GM21786 (cell line): ENCODE data around the gene EIF4G1.

Experiments
- ATAC-seq: cut with Tn5 transposase; IDR thresholded peaks from one replicate; pipeline ENCODE4 v1.9.1; 2021; ENCODE audit not compliant: unreplicated experiment

The EIF4G1 gene

DNA sequence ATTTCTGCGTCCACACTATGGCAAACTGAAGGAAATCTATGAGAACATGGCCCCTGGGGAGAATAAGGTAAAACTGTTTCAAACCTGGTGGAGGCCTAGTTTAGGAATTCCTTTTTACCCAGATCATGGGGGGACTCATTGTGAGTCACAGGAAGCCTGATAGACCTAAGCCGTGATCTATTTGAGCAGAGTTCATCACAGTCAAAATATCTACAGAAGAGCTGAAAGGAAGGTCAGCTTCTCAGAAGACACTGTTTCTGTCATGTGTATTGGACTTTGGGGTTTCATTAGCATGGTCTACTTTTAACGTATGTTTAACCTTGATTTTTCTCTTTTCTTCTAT, 14.1 kb upstream of the EIF4G1 start:
- no peak for ATAC-seq

DNA sequence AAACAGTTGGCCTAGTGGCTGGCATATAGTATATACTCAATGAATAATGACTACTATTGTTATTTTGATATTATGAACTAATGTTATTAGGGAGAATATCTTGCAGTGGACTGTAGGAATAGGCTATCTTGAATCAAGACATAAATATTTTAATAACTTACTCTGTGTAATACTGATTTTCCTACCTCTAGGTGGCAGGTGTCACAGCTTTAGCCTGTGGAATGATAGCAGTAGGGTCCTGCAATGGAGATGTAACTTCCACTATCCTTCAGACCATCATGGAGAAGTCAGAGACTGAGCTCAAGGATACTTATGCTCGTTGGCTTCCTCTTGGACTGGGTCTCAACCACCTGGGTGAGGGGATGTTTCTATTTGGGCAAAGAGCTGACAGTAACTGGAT, 8.8 kb upstream of the EIF4G1 start:
- no peak for ATAC-seq

DNA sequence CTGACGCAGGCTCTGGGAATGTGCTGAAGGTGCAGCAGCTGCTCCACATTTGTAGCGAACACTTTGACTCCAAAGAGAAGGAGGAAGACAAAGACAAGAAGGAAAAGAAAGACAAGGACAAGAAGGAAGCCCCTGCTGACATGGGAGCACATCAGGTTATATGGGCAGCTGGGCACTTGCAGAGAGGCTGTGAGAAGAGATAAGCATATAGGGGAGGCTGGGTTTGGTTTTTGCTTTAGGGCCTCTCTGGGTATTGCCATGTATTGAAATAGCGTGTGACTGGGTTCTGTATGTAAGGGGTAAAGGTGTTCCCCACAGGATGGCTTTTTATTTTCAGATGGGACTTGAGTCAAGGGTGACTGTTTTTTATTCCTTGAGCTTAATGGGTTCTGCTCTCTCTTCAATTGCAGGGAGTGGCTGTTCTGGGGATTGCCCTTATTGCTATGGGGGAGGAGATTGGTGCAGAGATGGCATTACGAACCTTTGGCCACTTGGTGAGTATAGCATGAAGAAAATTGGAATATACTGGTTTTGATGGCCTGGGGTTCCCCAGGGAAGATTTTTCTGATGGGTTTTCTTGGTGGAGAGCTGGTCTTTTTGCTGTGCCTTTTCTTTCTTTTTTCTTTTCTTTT, 7.9 kb upstream of the EIF4G1 start:
- ATAC-seq, result no peak

DNA sequence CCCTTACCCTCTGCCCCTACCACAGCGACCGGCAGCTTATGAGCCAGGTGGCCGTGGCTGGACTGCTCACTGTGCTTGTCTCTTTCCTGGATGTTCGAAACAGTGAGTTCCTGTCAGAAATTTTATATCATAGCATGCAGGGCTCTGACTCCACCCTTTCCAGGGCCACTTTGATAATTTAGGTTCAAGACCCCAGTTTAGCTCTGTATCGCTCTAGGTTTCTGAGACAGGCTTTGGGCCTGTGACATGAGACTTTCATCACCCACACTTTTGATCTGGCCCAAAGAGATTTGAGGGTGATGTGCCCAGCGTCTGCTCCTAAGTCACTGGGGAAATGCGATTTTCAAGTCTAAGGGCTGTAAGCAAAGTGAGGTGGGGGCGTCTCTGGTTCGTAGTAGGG, 6.5 kb upstream of the EIF4G1 start:
- no peak for ATAC-seq

DNA sequence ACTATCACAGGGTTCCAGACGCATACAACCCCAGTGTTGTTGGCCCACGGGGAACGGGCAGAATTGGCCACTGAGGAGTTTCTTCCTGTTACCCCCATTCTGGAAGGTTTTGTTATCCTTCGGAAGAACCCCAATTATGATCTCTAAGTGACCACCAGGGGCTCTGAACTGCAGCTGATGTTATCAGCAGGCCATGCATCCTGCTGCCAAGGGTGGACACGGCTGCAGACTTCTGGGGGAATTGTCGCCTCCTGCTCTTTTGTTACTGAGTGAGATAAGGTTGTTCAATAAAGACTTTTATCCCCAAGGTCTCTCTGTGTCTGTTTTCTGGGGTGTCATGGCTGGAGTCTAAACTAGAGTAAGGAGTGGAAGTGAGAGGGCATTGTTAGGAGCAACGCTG, 5.7 kb upstream of the EIF4G1 start:
- ATAC-seq, result no peak

DNA sequence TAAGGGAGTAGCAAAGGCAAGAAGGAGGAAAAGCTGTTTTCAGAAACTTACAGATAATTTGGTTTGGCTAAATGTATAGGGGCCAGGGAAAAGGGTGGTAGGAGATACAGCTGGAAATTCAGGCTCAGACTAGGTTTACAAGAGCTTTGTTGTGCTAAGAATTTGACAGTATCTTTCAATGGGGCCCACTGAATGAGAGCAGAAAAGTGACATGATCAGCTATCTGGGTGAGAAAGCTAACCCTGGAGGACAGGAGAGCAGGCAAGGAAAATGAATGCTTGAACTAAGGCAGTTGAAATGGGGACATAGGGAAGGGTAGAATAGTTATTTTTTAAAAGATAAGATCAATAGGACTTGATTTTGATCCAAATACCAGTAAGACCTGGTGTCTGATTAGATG, 2.8 kb upstream of the EIF4G1 start:
- ATAC-seq, result no peak

DNA sequence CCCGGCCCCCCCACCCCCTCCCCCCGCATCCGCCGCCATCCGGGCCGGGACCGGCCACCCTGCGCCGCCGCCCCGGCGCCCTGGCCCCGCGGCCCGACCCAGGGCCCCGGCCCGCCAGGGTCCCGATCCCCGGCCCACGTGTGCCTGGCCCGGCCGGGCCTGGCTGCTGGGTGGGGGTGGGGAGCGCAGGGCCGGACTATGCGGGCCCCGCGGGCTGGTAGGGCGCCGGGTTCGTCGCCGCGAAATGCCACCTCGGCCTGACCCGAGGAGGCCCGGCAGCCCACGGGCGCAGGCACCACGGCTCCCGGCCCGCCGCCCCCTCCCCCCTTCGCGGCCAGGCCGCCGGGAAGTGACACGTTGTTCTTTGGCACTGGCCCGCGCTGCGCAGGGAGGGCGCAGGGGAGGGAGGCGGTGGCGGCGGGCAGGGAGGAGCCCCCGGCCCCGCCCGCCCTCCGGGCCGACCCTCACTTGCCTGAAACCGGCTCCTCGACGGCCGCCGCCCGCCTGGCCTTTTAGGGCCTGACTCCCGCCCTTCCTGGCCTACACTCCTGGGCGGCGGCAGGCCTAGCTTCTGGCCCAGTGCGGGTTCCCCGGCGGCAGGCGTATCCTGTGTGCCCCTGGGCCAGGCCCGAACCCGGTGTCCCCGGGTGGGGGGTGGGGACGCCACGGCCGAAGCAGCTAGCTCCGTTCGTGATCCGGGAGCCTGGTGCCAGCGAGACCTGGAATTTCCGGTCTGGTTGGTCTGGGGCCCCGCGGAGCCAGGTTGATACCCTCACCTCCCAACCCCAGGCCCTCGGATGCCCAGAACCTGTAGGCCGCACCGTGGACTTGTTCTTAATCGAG, 515 bp downstream of the EIF4G1 start:
- peak; percentile 30 for ATAC-seq

DNA sequence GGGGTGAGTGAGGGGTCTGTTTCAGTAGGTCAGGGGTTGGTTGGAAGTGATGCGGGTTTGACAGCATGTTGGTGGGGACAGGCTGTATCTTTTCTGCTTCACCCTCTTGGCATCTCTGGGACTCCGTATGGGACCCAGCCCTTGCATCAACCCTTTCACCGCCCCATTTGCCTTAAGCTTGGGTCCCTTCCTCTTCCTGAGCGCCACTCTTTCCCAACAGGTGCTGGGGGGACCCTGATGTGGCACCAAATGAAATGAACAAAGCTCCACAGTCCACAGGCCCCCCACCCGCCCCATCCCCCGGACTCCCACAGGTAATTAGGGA, 1.1 kb downstream of the EIF4G1 start:
- ATAC-seq, result peak; percentile 12

DNA sequence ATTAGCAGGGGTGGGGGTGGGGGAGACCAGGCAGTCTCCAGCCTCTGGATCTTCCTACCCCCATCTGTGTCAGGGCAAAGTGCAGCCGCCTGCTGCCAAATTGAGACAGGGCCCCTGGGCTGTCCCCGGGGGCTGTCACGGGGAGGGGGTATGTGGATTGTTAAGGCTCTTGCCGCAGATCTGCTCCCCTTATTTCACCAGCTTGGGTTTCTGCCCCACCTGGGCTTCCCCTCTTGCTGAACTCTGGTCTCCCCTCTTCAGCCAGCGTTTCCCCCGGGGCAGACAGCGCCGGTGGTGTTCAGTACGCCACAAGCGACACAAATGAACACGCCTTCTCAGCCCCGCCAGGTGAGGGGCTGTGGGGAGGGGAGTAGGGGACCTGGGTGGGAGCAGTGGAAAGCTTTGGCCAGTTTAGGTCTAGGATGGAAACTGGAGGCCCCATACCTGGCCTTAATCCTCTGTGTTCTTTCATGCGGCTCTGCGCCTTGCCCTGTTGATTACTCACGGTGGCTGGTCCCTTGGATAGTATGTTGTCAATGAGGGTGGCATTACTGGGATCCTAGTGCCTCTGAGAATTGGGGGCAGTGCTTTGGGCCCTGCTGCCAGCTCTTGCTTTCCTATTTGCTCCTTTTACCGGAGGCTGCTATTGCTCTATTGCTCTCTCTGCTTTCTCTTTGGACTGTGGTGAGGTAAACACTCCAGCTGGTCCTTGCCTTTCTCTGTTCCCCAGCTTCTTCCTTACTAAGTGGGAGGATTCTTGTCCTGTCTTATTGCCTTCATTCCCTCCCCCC, 1.7 kb downstream of the EIF4G1 start:
- no peak for ATAC-seq

DNA sequence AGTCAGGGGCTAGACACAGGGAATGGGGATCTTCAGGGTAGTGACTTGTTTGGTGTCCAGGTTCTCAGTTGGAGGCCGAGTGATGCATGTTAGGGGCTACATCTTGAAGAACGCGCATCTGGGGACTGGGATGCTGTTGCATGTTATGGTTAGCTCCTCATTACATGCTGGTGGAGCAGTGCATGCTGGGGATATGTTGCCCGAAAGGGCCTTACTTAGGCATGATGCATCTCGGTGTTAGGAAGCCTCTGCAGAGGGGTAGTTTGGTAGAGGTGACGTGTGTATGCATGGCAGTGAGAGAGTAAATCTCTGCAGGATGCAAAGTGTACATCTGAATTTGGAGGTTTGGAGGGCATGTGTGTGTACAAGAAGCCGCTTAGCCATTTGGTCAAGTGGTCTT, 2.4 kb downstream of the EIF4G1 start:
- no peak for ATAC-seq

DNA sequence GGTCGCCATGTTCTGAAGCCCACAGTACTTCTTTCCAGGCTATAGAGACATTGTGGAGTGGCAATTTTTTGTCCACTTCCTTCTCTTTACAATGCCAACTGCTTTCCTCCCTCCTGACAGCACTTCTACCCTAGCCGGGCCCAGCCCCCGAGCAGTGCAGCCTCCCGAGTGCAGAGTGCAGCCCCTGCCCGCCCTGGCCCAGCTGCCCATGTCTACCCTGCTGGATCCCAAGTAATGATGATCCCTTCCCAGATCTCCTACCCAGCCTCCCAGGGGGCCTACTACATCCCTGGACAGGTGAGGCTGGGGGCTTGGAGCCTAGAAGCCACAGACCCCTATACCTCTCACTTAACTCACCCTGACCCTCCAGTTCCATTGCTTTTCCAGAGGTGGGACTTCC, 2.8 kb downstream of the EIF4G1 start:
- ATAC-seq, result no peak

DNA sequence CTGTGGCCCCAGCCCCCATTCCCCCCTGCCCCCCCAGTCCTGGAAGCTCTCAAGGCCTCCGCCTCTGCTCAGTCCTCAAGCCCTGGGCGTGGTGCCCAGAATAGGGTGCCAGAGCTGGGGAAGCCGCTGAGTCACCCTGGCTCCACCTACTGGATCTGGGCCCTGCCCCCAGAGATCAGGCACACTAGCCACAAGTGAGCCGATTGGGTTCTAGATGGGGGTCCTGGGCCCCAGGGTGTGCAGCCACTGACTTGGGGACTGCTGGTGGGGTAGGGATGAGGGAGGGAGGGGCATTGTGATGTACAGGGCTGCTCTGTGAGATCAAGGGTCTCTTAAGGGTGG, 5.7 kb downstream of the EIF4G1 start:
- ATAC-seq, result no peak

DNA sequence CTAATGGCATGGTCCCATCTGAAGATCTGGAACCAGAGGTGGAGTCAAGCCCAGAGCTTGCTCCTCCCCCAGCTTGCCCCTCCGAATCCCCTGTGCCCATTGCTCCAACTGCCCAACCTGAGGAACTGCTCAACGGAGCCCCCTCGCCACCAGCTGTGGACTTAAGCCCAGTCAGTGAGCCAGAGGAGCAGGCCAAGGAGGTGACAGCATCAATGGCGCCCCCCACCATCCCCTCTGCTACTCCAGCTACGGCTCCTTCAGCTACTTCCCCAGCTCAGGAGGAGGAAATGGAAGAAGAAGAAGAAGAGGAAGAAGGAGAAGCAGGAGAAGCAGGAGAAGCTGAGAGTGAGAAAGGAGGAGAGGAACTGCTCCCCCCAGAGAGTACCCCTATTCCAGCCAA, 7.3 kb downstream of the EIF4G1 start:
- ATAC-seq, result no peak

DNA sequence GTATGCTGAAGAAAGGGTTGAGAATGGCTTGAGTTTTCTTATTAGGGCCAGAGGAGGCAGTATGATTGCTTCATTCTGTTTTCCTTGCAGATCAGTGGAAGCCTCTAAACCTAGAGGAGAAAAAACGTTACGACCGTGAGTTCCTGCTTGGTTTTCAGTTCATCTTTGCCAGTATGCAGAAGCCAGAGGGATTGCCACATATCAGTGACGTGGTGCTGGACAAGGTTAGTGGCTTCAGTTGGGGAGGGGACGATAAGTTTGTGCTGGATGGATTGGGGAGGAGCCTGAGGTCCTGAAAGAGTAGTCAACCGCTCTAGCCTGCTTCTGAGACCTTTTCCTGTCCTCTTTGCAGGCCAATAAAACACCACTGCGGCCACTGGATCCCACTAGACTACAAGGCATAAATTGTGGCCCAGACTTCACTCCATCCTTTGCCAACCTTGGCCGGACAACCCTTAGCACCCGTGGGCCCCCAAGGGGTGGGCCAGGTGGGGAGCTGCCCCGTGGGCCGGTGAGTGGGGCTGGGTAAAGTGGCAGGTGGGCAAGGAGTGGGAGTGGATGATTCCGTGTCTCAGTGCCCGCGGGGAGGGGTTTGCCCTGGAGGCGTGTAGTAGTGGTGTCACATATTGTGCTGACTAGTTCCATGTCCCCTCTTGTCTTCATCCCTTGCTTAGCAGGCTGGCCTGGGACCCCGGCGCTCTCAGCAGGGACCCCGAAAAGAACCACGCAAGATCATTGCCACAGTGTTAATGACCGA, 8.5 kb downstream of the EIF4G1 start:
- ATAC-seq, result no peak

DNA sequence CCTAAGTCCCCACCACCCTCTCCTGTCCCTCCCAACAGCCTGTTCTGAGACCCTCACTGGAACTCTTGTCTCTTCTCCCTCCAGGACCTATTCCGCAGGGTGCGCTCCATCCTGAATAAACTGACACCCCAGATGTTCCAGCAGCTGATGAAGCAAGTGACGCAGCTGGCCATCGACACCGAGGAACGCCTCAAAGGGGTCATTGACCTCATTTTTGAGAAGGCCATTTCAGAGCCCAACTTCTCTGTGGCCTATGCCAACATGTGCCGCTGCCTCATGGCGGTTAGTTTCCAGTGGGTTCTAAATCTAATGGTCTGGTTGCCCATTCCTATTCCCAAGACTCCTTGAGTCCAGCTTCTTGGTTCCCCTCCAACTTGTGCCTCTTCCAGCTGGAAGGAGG, 9.3 kb downstream of the EIF4G1 start:
- ATAC-seq, result no peak

DNA sequence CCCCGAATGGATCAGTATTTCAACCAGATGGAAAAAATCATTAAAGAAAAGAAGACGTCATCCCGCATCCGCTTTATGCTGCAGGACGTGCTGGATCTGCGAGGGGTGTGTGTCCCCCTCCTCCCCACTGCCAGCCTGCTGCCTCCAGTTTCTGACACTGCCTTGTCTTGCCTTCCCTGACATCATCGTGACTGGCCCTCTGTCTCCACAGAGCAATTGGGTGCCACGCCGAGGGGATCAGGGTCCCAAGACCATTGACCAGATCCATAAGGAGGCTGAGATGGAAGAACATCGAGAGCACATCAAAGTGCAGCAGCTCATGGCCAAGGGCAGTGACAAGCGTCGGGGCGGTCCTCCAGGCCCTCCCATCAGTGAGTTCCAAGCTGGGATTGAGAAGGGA, 10.9 kb downstream of the EIF4G1 start:
- ATAC-seq, result no peak

DNA sequence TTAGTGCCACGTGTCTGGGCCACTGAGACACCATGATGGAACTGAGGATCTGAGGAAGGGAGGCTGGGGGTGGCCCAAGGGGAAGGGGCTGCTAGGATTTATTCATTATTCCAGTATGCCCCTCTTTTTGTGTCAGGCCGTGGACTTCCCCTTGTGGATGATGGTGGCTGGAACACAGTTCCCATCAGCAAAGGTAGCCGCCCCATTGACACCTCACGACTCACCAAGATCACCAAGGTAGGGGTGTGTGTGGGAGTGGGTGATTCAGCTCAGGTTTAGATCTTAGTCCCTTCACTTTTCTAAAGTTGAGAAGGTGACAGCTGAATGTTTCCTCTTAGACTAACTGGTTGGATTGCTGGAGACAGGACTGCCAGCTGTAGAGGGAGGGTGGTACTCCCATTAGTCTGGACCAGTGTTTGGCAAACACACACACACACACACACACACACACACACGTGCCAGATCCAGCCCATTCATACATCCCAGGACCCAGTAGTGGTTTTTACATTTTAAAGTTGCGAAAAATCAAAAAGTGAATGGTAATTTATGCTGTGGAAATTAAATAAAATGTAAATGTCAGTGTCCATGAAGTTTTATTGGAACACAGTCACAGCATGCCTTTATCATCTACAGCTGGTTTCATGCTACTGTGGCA, 11.4 kb downstream of the EIF4G1 start:
- no peak for ATAC-seq

DNA sequence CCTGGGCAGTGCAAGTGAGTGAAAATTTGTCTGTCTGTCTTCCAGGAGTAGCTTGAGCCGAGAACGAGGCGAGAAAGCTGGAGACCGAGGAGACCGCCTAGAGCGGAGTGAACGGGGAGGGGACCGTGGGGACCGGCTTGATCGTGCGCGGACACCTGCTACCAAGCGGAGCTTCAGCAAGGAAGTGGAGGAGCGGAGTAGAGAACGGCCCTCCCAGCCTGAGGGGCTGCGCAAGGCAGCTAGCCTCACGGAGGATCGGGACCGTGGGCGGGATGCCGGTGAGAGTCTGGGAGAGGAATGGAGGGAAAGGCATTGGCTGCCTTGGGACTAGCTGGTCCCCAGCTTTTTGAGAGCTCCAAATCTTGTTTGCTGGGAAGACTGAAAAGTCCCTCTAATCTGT, 12.8 kb downstream of the EIF4G1 start:
- no peak for ATAC-seq

DNA sequence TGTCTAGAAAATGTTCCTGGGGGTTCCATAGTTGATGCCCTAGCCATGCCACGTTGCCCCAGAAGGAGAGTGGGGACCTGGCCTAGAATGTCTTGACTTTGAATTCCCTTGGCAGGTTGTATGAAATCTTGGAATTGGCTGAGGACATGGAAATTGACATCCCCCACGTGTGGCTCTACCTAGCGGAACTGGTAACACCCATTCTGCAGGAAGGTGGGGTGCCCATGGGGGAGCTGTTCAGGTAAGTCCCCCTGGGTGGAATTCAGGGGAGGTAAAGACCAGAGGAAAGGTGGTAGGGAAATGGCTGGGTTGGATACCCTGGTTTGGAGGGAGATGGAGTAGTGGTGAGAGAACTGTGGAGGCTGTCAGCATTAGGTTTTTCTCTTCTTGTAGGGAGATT, 14.1 kb downstream of the EIF4G1 start:
- no peak for ATAC-seq

DNA sequence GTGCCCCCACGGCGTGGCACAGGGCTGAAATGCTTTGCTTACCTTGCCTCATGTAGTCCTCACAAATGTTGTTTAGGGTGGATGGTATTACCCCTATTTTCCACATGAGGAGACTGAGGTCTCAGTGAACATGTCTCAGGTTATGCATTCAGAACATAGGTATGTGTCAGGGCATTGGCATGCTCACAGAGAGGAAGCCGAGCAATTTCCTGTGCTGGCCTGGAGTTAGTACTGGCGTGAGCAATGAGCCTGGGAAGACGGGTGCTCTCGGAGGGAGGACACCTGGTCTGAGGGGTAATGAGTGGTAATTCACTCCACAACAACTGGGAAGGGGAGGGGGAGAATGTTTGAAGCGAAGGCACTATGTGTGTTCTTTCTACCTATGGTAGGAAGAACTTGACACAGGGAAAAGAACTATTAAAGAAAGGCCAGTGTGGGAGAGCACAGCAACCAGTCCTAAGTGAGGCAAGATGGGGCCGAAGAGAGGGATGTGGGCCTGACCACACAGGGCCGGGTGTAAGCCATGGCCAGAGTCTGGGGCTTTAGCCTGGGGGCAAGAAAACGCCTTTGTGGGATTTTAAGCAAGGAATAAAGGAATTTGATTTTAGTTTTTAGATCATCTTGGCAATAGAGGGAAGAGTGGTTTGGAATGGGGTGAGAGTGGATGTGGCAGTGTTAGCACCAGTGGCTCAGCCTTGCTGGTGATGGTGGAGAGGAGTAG, 18.1 kb downstream of the EIF4G1 start:
- ATAC-seq, result no peak

DNA sequence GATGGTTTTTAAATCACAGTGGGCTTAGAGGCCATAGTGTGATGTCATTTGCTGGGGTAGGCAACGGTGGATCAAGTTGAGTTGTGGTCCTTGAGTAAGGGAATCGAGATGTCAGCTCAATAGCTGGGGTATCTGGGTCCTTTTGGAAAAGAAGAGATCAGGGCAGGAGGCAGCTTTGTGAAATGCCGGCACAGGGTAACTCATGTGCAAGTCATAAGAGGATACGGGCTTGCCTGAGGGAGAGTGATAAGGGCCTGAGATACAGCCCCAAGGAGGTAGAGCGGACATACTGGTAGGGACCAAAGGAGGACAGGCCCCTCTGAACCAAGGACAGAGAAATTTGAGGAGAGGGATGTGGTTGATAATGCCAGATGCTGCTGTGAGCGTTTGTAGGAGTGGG, 18.8 kb downstream of the EIF4G1 start:
- ATAC-seq, result no peak
